ENCODE results near the gene PKD1.

The PKD1 gene

GRCh38 chr16:2071454-2072202 lies 64.1 kb downstream of the PKD1 start:
- Mint-ChIP-seq H3K36me3 (ENCODE audit: low read depth) (peaks cover 40% of the 10 kb centered on the region), H3K4me1 (no peaks in the 10 kb centered on the region), H3K27me3 (ENCODE audit: low read depth, poor library complexity) (no peaks in the 10 kb centered on the region), H3K27ac (peak overlapping the region; percentile 69), H3K4me3 (no peak overlapping the region), H3K9me3 (no peaks in the 10 kb centered on the region)
- no peak for DNase-seq
- TF ChIP-seq CTCF (IDR thresholded peaks at IDR 0.05) = no peak

- no peaks in the 10 kb centered on the region for H3K9me3 Mint-ChIP-seq
- H3K27me3 Mint-ChIP-seq (ENCODE audit: low read depth, poor library complexity) = no peaks in the 10 kb centered on the region
- no peak for DNase-seq
- no peak overlapping the region for H3K27ac Mint-ChIP-seq
- H3K4me1 Mint-ChIP-seq = no peaks in the 10 kb centered on the region
- H3K4me3 Mint-ChIP-seq = no peak overlapping the region
- peaks cover 46% of the 10 kb centered on the region for H3K36me3 Mint-ChIP-seq (ENCODE audit: low read depth)
- no peak for TF ChIP-seq CTCF (IDR thresholded peaks at IDR 0.05)
Observed at GRCh38 chr16:2070576-2071453, 64.9 kb downstream of the PKD1 start.

GRCh38 chr16:2066139-2066538 lies 69.6 kb downstream of the PKD1 start:
- H3K27me3 Mint-ChIP-seq (ENCODE audit: low read depth, poor library complexity) = peaks cover 3% of the 10 kb centered on the region
- H3K4me1 Mint-ChIP-seq = no peaks in the 10 kb centered on the region
- no peak overlapping the region for H3K4me3 Mint-ChIP-seq
- no peaks in the 10 kb centered on the region for H3K9me3 Mint-ChIP-seq
- DNase-seq = no peak
- no peak overlapping the region for H3K27ac Mint-ChIP-seq
- no peak for TF ChIP-seq CTCF (IDR thresholded peaks at IDR 0.05)
- peaks cover 45% of the 10 kb centered on the region for H3K36me3 Mint-ChIP-seq (ENCODE audit: low read depth)

- no peak overlapping the region for H3K27ac Mint-ChIP-seq
- H3K4me1 Mint-ChIP-seq = no peaks in the 10 kb centered on the region
- peaks cover 3% of the 10 kb centered on the region for H3K27me3 Mint-ChIP-seq (ENCODE audit: low read depth, poor library complexity)
- H3K4me3 Mint-ChIP-seq = no peak overlapping the region
- DNase-seq = no peak
- peaks cover 39% of the 10 kb centered on the region for H3K36me3 Mint-ChIP-seq (ENCODE audit: low read depth)
- TF ChIP-seq CTCF (IDR thresholded peaks at IDR 0.05) = no peak
- no peaks in the 10 kb centered on the region for H3K9me3 Mint-ChIP-seq
Observed at GRCh38 chr16:2064368-2064945, 71.2 kb downstream of the PKD1 start.

GRCh38 chr16:2063861-2064260 lies 71.8 kb downstream of the PKD1 start:
- Mint-ChIP-seq H3K36me3 (ENCODE audit: low read depth) (peaks cover 36% of the 10 kb centered on the region), H3K27ac (no peak overlapping the region), H3K4me3 (no peak overlapping the region), H3K9me3 (no peaks in the 10 kb centered on the region), H3K27me3 (ENCODE audit: low read depth, poor library complexity) (peaks cover 3% of the 10 kb centered on the region), H3K4me1 (peaks cover 1% of the 10 kb centered on the region)
- no peak for TF ChIP-seq CTCF (IDR thresholded peaks at IDR 0.05)
- DNase-seq = no peak
